ENCODE data around the gene TMEM39B. TPM values are rescaled to one million over a fixed set of nuclear protein-coding genes. Genes with fewer than 3 reads are reported as not detected.
A peak's percentile ranks its signal among the peaks of the same experiment; 100 is the strongest.

TMEM39B gene
- total and polyA plus RNA-seq, 2 of the 4 experiments (the other 2 are of a cell fraction): 6.5 to 28.7 TPM

GRCh38 chr1:32100359-32100758 is 27.6 kb downstream of the TMEM39B start:
- ChIA-PET CTCF (interaction anchor here (0.5 kb wide), 1 partner anchor 24 kb away, joined by 3 read pairs; no protein-coding TSS in a partner anchor), POLR2A (ENCODE audit: unreplicated experiment) (no interaction called here)
- Histone ChIP-seq H3K79me1 (ENCODE audit: low read depth in 1 of 2, low read length in 2 of 2) (peaks cover 4 to 34% of the 10 kb centered on the region in 2 experiments; a peak in 2 of 4 replicates), H3K36me3 (ENCODE audit: control insufficient read depth, insufficient read depth, low read length) (peaks cover 34% of the 10 kb centered on the region), H3K56ac (ENCODE audit: extremely low read depth, insufficient read depth, low read length) (no peak overlapping the region), H3K14ac (replicated peaks; ENCODE audit: low read depth, low read length) (0 out of 2 replicates have a peak overlapping the region, but pooled peaks have one; percentile 53), H3K9me1 (ENCODE audit: insufficient read depth, low read length) (peaks cover 18% of the 10 kb centered on the region), H3K9ac (ENCODE audit: low read depth, low read length) (no peak overlapping the region), H3K4me2 (ENCODE audit: low read depth, low read length) (no peak overlapping the region), H4K20me1 (ENCODE audit: insufficient read depth, low read length) (peaks cover 10% of the 10 kb centered on the region; the same call in 1 of the 2 replicates), H2BK5ac (ENCODE audit: low read depth, low read length, poor library complexity, severe bottlenecking) (peak overlapping the region; percentile 2), H4K5ac (ENCODE audit: low read depth, low read length) (no peak overlapping the region), H3K9me3 (ENCODE audit: control insufficient read depth, insufficient read depth, low read length) (no peaks in the 10 kb centered on the region), H3K18ac (ENCODE audit: low read depth, low read length) (no peak overlapping the region), H3K4me1 (ENCODE audit: control insufficient read depth, insufficient read depth, low read length) (peaks cover 11% of the 10 kb centered on the region), H2AFZ (replicated peaks; ENCODE audit: low read length, poor library complexity) (peak overlapping the region; percentile 41), H3K27me3 (ENCODE audit: control insufficient read depth, insufficient read depth, low read length) (no peaks in the 10 kb centered on the region), H2BK20ac (ENCODE audit: low read depth, low read length) (no peak overlapping the region), H4K8ac (ENCODE audit: low read depth in 2 of 2, low read length in 2 of 2) (no peak overlapping the region), H3K27ac (ENCODE audit: insufficient read depth, low read length) (peak overlapping the region; percentile 20; the same call in 1 of the 2 replicates), H3K4ac (ENCODE audit: low read depth, low read length) (peak overlapping the region; percentile 44), H4K91ac (ENCODE audit: insufficient read depth, low read depth, low read length) (no peak overlapping the region; the same call in 1 of the 2 replicates), H3K4me3 (ENCODE audit: insufficient read depth, low read depth, low read length) (no peak overlapping the region), H2AK5ac (ENCODE audit: low read depth, low read length) (peak overlapping the region; percentile 10; the same call in 1 of the 2 replicates), H2BK15ac (ENCODE audit: low read depth, low read length) (0 out of 3 replicates have a peak overlapping the region, but pooled peaks have one; percentile 10), H2BK120ac (ENCODE audit: low read depth, low read length) (peak overlapping the region; percentile 27; the same call in 1 of the 2 replicates), H3K23ac (ENCODE audit: low read depth, low read length) (no peak overlapping the region), H2AK9ac (replicated peaks; ENCODE audit: low read depth, low read length, poor library complexity) (no peak overlapping the region)
- no TSS peak for BruUV-seq (replicated peaks)
- WGBS, 2 experiments (ENCODE audit: extremely low coverage in 2 of 2, insufficient read length in 1 of 2): 100% methylated on average over 2 of the region's 10 CpGs; no CpG with 5 or more reads in 1 of the 2 experiments
- intact Hi-C loops (cut with micrococcal nuclease): no loop called here
- ATAC-seq (ENCODE audit: low read depth) (no peak), DNase-seq (no peak)
- in situ Hi-C loops (cut with MboI; ENCODE audit: low sequenced_read_pairs): no loop called here
- TF ChIP-seq MAZ (IDR thresholded peaks at IDR 0.05; ENCODE audit: borderline replicate concordance, low read depth, low read length) (no peak), CEBPB (IDR thresholded peaks at IDR 0.05; ENCODE audit: low read depth, low read length) (no peak), POLR2A (IDR thresholded peaks at IDR 0.05; ENCODE audit: low read depth, low read length) (no peak), MAFK (IDR thresholded peaks at IDR 0.05; ENCODE audit: low read depth, low read length) (no peak), RFX5 (IDR thresholded peaks at IDR 0.05; ENCODE audit: low read depth, low read length) (no peak), CTCF (conservative IDR thresholded peaks at IDR 0.05; ENCODE audit: low read depth, low read length) (no peak), SMC3 (IDR thresholded peaks at IDR 0.05; ENCODE audit: low read depth, low read length) (no peak), RCOR1 (IDR thresholded peaks at IDR 0.05; ENCODE audit: insufficient replicate concordance, low read length) (no peak), FOS (IDR thresholded peaks at IDR 0.05; ENCODE audit: low read depth, low read length) (no peak), MXI1 (IDR thresholded peaks at IDR 0.05; ENCODE audit: borderline replicate concordance, low read depth, low read length) (no peak), CHD1 (IDR thresholded peaks at IDR 0.05; ENCODE audit: low read depth, low read length) (no peak), NFE2L2 (IDR thresholded peaks at IDR 0.05; ENCODE audit: low read depth, low read length) (no peak), RAD21 (IDR thresholded peaks at IDR 0.05; ENCODE audit: low read length) (no peak), BHLHE40 (IDR thresholded peaks at IDR 0.05; ENCODE audit: low read depth, low read length) (no peak)
- TF ChIP-seq, protein P1, sequence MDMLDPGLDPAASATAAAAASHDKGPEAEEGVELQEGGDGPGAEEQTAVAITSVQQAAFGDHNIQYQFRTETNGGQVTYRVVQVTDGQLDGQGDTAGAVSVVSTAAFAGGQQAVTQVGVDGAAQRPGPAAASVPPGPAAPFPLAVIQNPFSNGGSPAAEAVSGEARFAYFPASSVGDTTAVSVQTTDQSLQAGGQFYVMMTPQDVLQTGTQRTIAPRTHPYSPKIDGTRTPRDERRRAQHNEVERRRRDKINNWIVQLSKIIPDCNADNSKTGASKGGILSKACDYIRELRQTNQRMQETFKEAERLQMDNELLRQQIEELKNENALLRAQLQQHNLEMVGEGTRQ (IDR thresholded peaks at IDR 0.05; ENCODE audit: low read depth, low read length): no peak
- TF ChIP-seq, protein P2, sequence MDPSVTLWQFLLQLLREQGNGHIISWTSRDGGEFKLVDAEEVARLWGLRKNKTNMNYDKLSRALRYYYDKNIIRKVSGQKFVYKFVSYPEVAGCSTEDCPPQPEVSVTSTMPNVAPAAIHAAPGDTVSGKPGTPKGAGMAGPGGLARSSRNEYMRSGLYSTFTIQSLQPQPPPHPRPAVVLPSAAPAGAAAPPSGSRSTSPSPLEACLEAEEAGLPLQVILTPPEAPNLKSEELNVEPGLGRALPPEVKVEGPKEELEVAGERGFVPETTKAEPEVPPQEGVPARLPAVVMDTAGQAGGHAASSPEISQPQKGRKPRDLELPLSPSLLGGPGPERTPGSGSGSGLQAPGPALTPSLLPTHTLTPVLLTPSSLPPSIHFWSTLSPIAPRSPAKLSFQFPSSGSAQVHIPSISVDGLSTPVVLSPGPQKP (IDR thresholded peaks at IDR 0.05; ENCODE audit: borderline replicate concordance, low read depth, low read length): no peak
- dilution Hi-C loops (cut with HindIII; ENCODE audit: low sequenced_read_pairs, unreplicated experiment): no loop called here

Measured in IMR-90 (cell line).